AG04449 (cell line): ENCODE measurements around the gene OR10A6.

Experiments used
- CTCF ChIA-PET: fragments of 350-600 bp; formaldehyde crosslinking; extraction: SDS; loops from one replicate; lab custom pipeline; 2021; ENCODE audit warnings: antibody characterized with exemption; lab: Yijun Ruan, JAX
- POLR2A ChIA-PET: fragments of 400-600, 350-600 bp; formaldehyde crosslinking; extraction: SDS; loops from one replicate; lab custom pipeline; 2020; ENCODE audit warnings: antibody characterized with exemption, inconsistent platforms; lab: Yijun Ruan, JAX
- DNase-seq: peaks from one replicate; pipeline ENCODE4 v3.0.0-alpha.2; 2010; ENCODE audit warnings: low read depth, low spot score
- H3K4me3 ChIP-seq: 2 replicates; pipeline ENCODE4 v1.5.1; 2011; ENCODE audit warnings: low read depth, mild to moderate bottlenecking, control low read depth, low read length
- CTCF ChIP-seq: IDR thresholded peaks from one replicate; pipeline ENCODE4 v1.5.1; 2011; ENCODE audit warnings: mild to moderate bottlenecking, moderate library complexity, low read length, control low read depth, inconsistent platforms; ENCODE audit not compliant: insufficient read depth; ENCODE audit errors: missing control alignments

OR10A6 gene

GRCh38 chr11:7896009-7896785 is 34.9 kb downstream of the OR10A6 start:
- ChIA-PET POLR2A (interaction anchor here (1.1 to 1.7 kb wide), 2 partner anchors 81 to 91 kb away, joined by 4 to 6 read pairs; partner anchors contain the start of gene EIF3F), CTCF (interaction anchor here (0.7 to 8.4 kb wide), 8 partner anchors 8 to 203 kb away, joined by 3 to 298 read pairs (median 18); partner anchors contain the start of gene EIF3F)
- DNase-seq = no peak
- TF ChIP-seq CTCF = no peak
- H3K4me3 ChIP-seq = no peak overlapping the region

- DNase-seq = no peak
- CTCF ChIA-PET = interaction anchor here (0.8 to 8.4 kb wide), 9 partner anchors 10 to 205 kb away, joined by 3 to 298 read pairs (median 32); partner anchors contain the start of gene EIF3F
- no peak overlapping the region for H3K4me3 ChIP-seq
- TF ChIP-seq CTCF = no peak
- POLR2A ChIA-PET = interaction anchor here (2.8 kb wide), 1 partner anchor 92 kb away, joined by 13 read pairs; the partner anchor contains the start of gene EIF3F
Observed at GRCh38 chr11:7894251-7894650, 36.8 kb downstream of the OR10A6 start.

GRCh38 chr11:7893796-7894195 is 37.3 kb downstream of the OR10A6 start:
- TF ChIP-seq CTCF = no peak
- no peak overlapping the region for H3K4me3 ChIP-seq
- DNase-seq = no peak
- ChIA-PET POLR2A (interaction anchor here (2.8 kb wide), 1 partner anchor 93 kb away, joined by 13 read pairs; the partner anchor contains the start of gene EIF3F), CTCF (interaction anchor here (0.9 to 8.4 kb wide), 13 partner anchors 10 to 207 kb away, joined by 3 to 298 read pairs (median 8); partner anchors contain the start of gene EIF3F)

- POLR2A ChIA-PET = interaction anchor here (0.7 to 2.8 kb wide), 2 partner anchors 12 to 94 kb away, joined by 3 to 13 read pairs; partner anchors contain the start of gene EIF3F
- H3K4me3 ChIP-seq = no peak overlapping the region
- CTCF ChIA-PET = interaction anchor here (0.6 to 8.4 kb wide), 37 partner anchors 8 to 371 kb away, joined by 3 to 298 read pairs (median 4); partner anchors contain the start of genes EIF3F and LMO1
- peak; percentile 28 for DNase-seq
- peak; percentile 56 for TF ChIP-seq CTCF
Observed at GRCh38 chr11:7892840-7893254, 38.2 kb downstream of the OR10A6 start.

GRCh38 chr11:7892059-7892699 is 38.9 kb downstream of the OR10A6 start:
- no peak overlapping the region for H3K4me3 ChIP-seq
- ChIA-PET CTCF (interaction anchor here (0.8 to 8.4 kb wide), 34 partner anchors 8 to 372 kb away, joined by 3 to 298 read pairs (median 4); partner anchors contain the start of genes EIF3F and LMO1), POLR2A (interaction anchor here (2.8 kb wide), 1 partner anchor 94 kb away, joined by 13 read pairs; the partner anchor contains the start of gene EIF3F)
- DNase-seq = peak; percentile 77
- TF ChIP-seq CTCF = no peak
